Endothelial cell of umbilical vein (primary cell): Measurements from ENCODE around the gene DNM2. TPM values are rescaled to one million over a fixed set of nuclear protein-coding genes. Genes with fewer than 3 reads are reported as not detected.

ENCODE experiments used
- BruUV-seq: library from RNA; stranded (reverse); fragments of 400-500 nt; replicated peaks from 2 replicates; lab custom pipeline; 2021; lab: Mats Ljungman, UMichigan
- CTCF ChIA-PET: fragments of 300-600, 350-600 bp; sonication (Branson Sonifier 250); formaldehyde crosslinking; loops from one replicate; lab custom pipeline; 2021; ENCODE audit warnings: antibody characterized with exemption, inconsistent platforms; lab: Charles Lee
- POLR2A ChIA-PET: fragments of 300-600, 350-600 bp; sonication (Branson Sonifier 250); formaldehyde crosslinking; loops from one replicate; lab custom pipeline; 2021; ENCODE audit warnings: antibody characterized with exemption, inconsistent platforms; lab: Charles Lee
- DNase-seq: peaks from one replicate; pipeline ENCODE4 v3.0.0-alpha.2; 2011; ENCODE audit warnings: low read depth, low spot score
- FAIRE-seq: peaks from 2 replicates; lab custom pipeline; 2011; peaks lifted over from hg19 to GRCh38; lab: Jason Lieb, UNC
- H2AFZ ChIP-seq: 2 replicates; pipeline ENCODE4 v1.6.0; 2012; ENCODE audit warnings: low read depth, low read length, control low read depth, inconsistent platforms
- H3K27ac ChIP-seq: 2 replicates; pipeline ENCODE4 v1.5.1; 2011; ENCODE audit warnings: low read depth, mild to moderate bottlenecking, control low read depth, low read length, moderate library complexity; ENCODE audit not compliant: insufficient read depth
- H3K27me3 ChIP-seq, 2 experiments: 2 replicates each; pipeline versions ENCODE4 v1.6.0 to v1.6.1; 2011; ENCODE audit warnings: low read length in 2 of 2, mixed read lengths in 1 of 2; ENCODE audit not compliant: control insufficient read depth in 2 of 2, insufficient read depth in 2 of 2
- H3K36me3 ChIP-seq, 2 experiments: 2 replicates in 1 of 2; 3 replicates in 1 of 2; pipeline ENCODE4 v1.5.1; 2011; ENCODE audit warnings: low read length in 2 of 2, mild to moderate bottlenecking in 1 of 2, moderate library complexity in 1 of 2; ENCODE audit not compliant: control insufficient read depth in 2 of 2, insufficient read depth in 2 of 2; ENCODE audit errors: extremely low read depth in 1 of 2
- H3K4me1 ChIP-seq: 3 replicates; pipeline ENCODE4 v1.5.1; 2011; ENCODE audit warnings: mild to moderate bottlenecking, low read length; ENCODE audit not compliant: control insufficient read depth, insufficient read depth; ENCODE audit errors: extremely low read depth
- H3K4me2 ChIP-seq: 2 replicates; pipeline ENCODE4 v1.6.1; 2011; ENCODE audit warnings: low read length, control low read depth, mixed read lengths; ENCODE audit not compliant: insufficient read depth
- H3K4me3 ChIP-seq, 3 experiments: fragments of 200-600 bp in 1 of 3; sonication (generic), shearing (Covaris generic) in 1 of 3; replicated peaks in 1 of 3; 2 replicates each; pipeline ENCODE4 v1.5.1; 2011 to 2016; ENCODE audit warnings: control low read depth in 3 of 3, low read length in 3 of 3, mild to moderate bottlenecking in 2 of 3, inconsistent platforms in 1 of 3, low read depth in 1 of 3, moderate library complexity in 1 of 3; ENCODE audit not compliant: insufficient read depth in 1 of 3
- H3K79me2 ChIP-seq: 2 replicates; pipeline ENCODE4 v1.6.0; 2012; ENCODE audit warnings: low read length, inconsistent platforms; ENCODE audit not compliant: control insufficient read depth, insufficient read depth
- H3K9ac ChIP-seq: replicated peaks from 2 replicates; pipeline ENCODE3; 2011; ENCODE audit warnings: low read length, control low read depth; ENCODE audit not compliant: insufficient read depth; ENCODE audit errors: extremely low read depth
- H3K9me1 ChIP-seq: replicated peaks from 3 replicates; pipeline ENCODE4 v1.6.0; 2011; ENCODE audit warnings: mild to moderate bottlenecking, low read length; ENCODE audit not compliant: control insufficient read depth, insufficient read depth; ENCODE audit errors: extremely low read depth
- H3K9me3 ChIP-seq: replicated peaks from 2 replicates; pipeline ENCODE4 v1.5.1; 2012; ENCODE audit warnings: low read length, inconsistent platforms; ENCODE audit not compliant: control insufficient read depth, insufficient read depth
- H4K20me1 ChIP-seq: replicated peaks from 2 replicates; pipeline ENCODE3; 2011; ENCODE audit warnings: mild to moderate bottlenecking, low read length; ENCODE audit not compliant: control insufficient read depth, insufficient read depth; ENCODE audit errors: extremely low read depth
- CTCF ChIP-seq, 2 donors: IDR thresholded peaks; 1 replicate in 1 of 2; 2 replicates in 1 of 2; pipeline ENCODE4 v1.5.1; 2011; ENCODE audit warnings: low read length in 2 of 2, mild to moderate bottlenecking in 2 of 2, moderate library complexity in 2 of 2, control low read depth in 1 of 2, inconsistent platforms in 1 of 2, low read depth in 1 of 2; ENCODE audit not compliant: insufficient read depth in 1 of 2; ENCODE audit errors: extremely low read depth in 1 of 2
- EZH2 ChIP-seq: IDR thresholded peaks from 2 replicates; pipeline ENCODE4 v1.6.1; 2012; ENCODE audit warnings: borderline replicate concordance, low read depth, mild to moderate bottlenecking, moderate library complexity, low read length, inconsistent platforms; ENCODE audit not compliant: severe bottlenecking
- FOS ChIP-seq: IDR thresholded peaks from 2 replicates; pipeline ENCODE4 v1.6.1; 2011; ENCODE audit warnings: mild to moderate bottlenecking, low read length, moderate library complexity, borderline replicate concordance; ENCODE audit not compliant: insufficient read depth
- GATA2 ChIP-seq: IDR thresholded peaks from 2 replicates; pipeline ENCODE4 v1.7.0; 2011; ENCODE audit warnings: low read depth, mild to moderate bottlenecking, moderate library complexity, mixed read lengths, low read length; ENCODE audit not compliant: insufficient read length, insufficient read depth
- JUN ChIP-seq: IDR thresholded peaks from 2 replicates; pipeline ENCODE4 v1.6.1; 2011; ENCODE audit warnings: borderline replicate concordance, low read depth; ENCODE audit not compliant: insufficient read length, insufficient read depth
- MAX ChIP-seq: IDR thresholded peaks from 2 replicates; pipeline ENCODE4 v1.6.1; 2011; ENCODE audit not compliant: insufficient read depth, insufficient read length
- MYC ChIP-seq: IDR thresholded peaks from one replicate; pipeline ENCODE4 v1.6.1; 2011; ENCODE audit warnings: mild to moderate bottlenecking, low read depth, low read length
- POLR2A ChIP-seq: IDR thresholded peaks from 2 replicates; pipeline ENCODE4 v1.6.1; 2012; ENCODE audit warnings: low read depth, mild to moderate bottlenecking, control low read depth, low read length
- POLR2AphosphoS5 ChIP-seq: IDR thresholded peaks from 2 replicates; pipeline ENCODE4 v1.6.1; 2012; ENCODE audit warnings: low read depth, mild to moderate bottlenecking, control low read depth, low read length, moderate library complexity; ENCODE audit not compliant: insufficient read depth
- dilution Hi-C: fragments of 300-500 bp; cut with MboI; formaldehyde crosslinking; loops from one replicate; pipeline ENCODE4 v1.15.0; 2019; ENCODE audit warnings: low sequenced_read_pairs; ENCODE audit not compliant: extremely low pct_ligation_motif_present
- intact Hi-C: fragments of 100-400 bp; cut with micrococcal nuclease; formaldehyde crosslinking; loops from one replicate; pipeline ENCODE4 v1.10.0; 2022
- polyA plus RNA-seq, 4 experiments: library from polyadenylated mRNA; depleted of rRNA in 3 of 4; stranded (reverse) in 3 of 4; unstranded in 1 of 4; fragments of >200 nt; gene quantifications; 2 replicates each; pipeline versions ENCODE4 v1.2.1 to v1.2.3, GENCODE V29; 2011 to 2012; ENCODE audit warnings: missing spikeins in 1 of 4
- total RNA-seq: library from RNA; stranded (reverse); gene quantifications from 2 replicates; pipeline ENCODE4 v1.2.3, GENCODE V29; 2021

DNM2 gene
- total and polyA plus RNA-seq, 2 donors (not counting 3 experiments of a cell fraction or from before 2014, with no cell fraction given): 81.8 to 175 TPM

GRCh38 chr19:10712754-10713153, 5.1 kb upstream of the DNM2 start:
- Histone ChIP-seq H3K27ac (no peak overlapping the region), H3K79me2 (no peaks in the 10 kb centered on the region), H3K9me1 (no peaks in the 10 kb centered on the region), H4K20me1 (no peaks in the 10 kb centered on the region), H2AFZ (no peak overlapping the region), H3K4me3 (no peak overlapping the region), H3K9ac (no peak overlapping the region), H3K27me3 (no peaks in the 10 kb centered on the region), H3K4me1 (peaks cover 2% of the 10 kb centered on the region), H3K4me2 (no peak overlapping the region), H3K9me3 (no peaks in the 10 kb centered on the region), H3K36me3 (no peaks in the 10 kb centered on the region)
- no TSS peak for BruUV-seq
- POLR2A ChIA-PET: no interaction called here
- TF ChIP-seq MAX: no peak
- no peak for TF ChIP-seq EZH2
- no peak for TF ChIP-seq FOS
- TF ChIP-seq JUN: no peak
- TF ChIP-seq GATA2: no peak
- intact Hi-C loops: no loop called here
- dilution Hi-C loops: no loop called here
- CTCF ChIA-PET: interaction anchor here (1.6 kb wide), 1 partner anchor 13 kb away, joined by 4 read pairs; no protein-coding TSS in a partner anchor
- FAIRE-seq (no peak), DNase-seq (no peak)

- H3K9me1 ChIP-seq: no peaks in the 10 kb centered on the region
- H3K79me2 ChIP-seq: peaks cover 4% of the 10 kb centered on the region
- H3K9me3 ChIP-seq: no peaks in the 10 kb centered on the region
- ChIA-PET POLR2A (no interaction called here), CTCF (interaction anchor here (0.5 to 1.6 kb wide), 2 partner anchors 14 to 207 kb away, joined by 3 to 4 read pairs; no protein-coding TSS in a partner anchor)
- H3K4me2 ChIP-seq: no peak overlapping the region
- dilution Hi-C loops: no loop called here
- peaks cover 2% of the 10 kb centered on the region for H3K4me1 ChIP-seq
- intact Hi-C loops: no loop called here
- H3K4me3 ChIP-seq: no peak overlapping the region
- no peak for DNase-seq
- H3K27me3 ChIP-seq: no peaks in the 10 kb centered on the region
- no peak for FAIRE-seq
- no peak for TF ChIP-seq JUN
- TF ChIP-seq EZH2: no peak
- no peak for TF ChIP-seq MAX
- TF ChIP-seq POLR2A: no peak
- TF ChIP-seq FOS: no peak
- no peak for TF ChIP-seq CTCF (IDR thresholded peaks at IDR 0.05; ENCODE audit: extremely low read depth in 1 of 2, insufficient read depth in 1 of 2, low read depth in 1 of 2, low read length in 2 of 2)
- TF ChIP-seq GATA2: no peak
- TF ChIP-seq MYC: no peak
- no peak for TF ChIP-seq POLR2AphosphoS5
- H3K36me3 ChIP-seq: no peaks in the 10 kb centered on the region
- no peak overlapping the region for H2AFZ ChIP-seq
- no peak overlapping the region for H3K27ac ChIP-seq
- BruUV-seq: no TSS peak
- H4K20me1 ChIP-seq: no peaks in the 10 kb centered on the region
- no peak overlapping the region for H3K9ac ChIP-seq
Observed at GRCh38 chr19:10713317-10713716, 4.6 kb upstream of the DNM2 start.
